ENCODE results near the gene IMP4.

DNA sequence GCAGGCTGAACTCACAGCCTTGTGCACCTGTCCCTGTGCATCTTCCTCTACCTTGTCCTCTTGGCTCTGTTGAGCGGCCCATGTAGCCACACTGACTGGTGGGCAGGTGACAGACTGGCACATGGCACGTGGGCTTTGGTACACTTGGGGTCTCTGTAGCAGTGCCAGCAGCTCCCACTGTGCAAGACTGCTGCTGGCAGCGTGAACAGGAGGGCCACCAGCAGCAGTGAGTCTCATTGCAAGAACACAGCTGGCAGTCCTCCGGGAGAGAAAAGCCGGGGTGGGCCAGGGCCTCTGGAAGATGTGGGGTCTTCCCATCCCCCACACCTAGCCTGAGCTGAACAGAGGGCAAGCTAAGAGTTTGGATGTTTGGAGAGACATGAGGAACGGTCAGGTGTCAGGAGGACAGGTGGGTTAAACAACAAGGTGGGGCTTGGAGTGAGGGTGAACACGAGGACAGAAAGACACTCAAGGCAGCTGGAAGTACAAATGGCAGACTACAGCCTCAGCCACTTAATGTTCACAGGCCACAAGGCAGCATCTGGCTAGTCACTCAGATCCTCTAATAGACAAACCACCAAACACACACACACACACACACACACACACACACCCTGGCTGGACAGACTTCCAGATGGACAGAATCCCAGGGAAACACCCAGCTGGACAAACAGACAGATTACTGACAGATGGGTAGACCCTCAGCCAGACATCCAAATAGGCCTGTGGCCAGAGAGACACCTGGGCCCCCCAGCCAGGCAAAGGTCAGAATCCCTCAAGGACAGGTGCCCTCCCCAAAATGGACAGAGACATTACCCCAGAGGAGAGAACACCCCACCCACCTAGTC is 10.8 kb downstream of the IMP4 start:
- TF ChIP-seq, protein P1, sequence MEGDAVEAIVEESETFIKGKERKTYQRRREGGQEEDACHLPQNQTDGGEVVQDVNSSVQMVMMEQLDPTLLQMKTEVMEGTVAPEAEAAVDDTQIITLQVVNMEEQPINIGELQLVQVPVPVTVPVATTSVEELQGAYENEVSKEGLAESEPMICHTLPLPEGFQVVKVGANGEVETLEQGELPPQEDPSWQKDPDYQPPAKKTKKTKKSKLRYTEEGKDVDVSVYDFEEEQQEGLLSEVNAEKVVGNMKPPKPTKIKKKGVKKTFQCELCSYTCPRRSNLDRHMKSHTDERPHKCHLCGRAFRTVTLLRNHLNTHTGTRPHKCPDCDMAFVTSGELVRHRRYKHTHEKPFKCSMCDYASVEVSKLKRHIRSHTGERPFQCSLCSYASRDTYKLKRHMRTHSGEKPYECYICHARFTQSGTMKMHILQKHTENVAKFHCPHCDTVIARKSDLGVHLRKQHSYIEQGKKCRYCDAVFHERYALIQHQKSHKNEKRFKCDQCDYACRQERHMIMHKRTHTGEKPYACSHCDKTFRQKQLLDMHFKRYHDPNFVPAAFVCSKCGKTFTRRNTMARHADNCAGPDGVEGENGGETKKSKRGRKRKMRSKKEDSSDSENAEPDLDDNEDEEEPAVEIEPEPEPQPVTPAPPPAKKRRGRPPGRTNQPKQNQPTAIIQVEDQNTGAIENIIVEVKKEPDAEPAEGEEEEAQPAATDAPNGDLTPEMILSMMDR (conservative IDR thresholded peaks at IDR 0.05; ENCODE audit: low read depth, low read length): no peak
- TF ChIP-seq EZH2phosphoT487 (IDR thresholded peaks at IDR 0.05; ENCODE audit: borderline replicate concordance, low read length): no peak
